HEK293T (cell line): ENCODE data around the gene SEMA4C.

ENCODE experiments used
- ARNT ChIP-seq: fragments of 450-650 bp; IDR thresholded peaks from 2 replicates; pipeline ENCODE4 v1.6.1; 2017; ENCODE audit warnings: mild to moderate bottlenecking
- BHLHE40 ChIP-seq: fragments of 450-650 bp; IDR thresholded peaks from 2 replicates; pipeline ENCODE4 v1.6.1; 2016; ENCODE audit warnings: mild to moderate bottlenecking, moderate library complexity, borderline replicate concordance
- CTBP1 ChIP-seq: fragments of 450-650 bp; IDR thresholded peaks from 2 replicates; pipeline ENCODE4 v1.6.1; 2016; ENCODE audit warnings: borderline replicate concordance
- ELF4 ChIP-seq: fragments of 450-650 bp; IDR thresholded peaks from 2 replicates; pipeline ENCODE4 v1.6.1; 2017; ENCODE audit warnings: antibody characterized with exemption
- FOXA1 ChIP-seq: fragments of 450-650 bp; IDR thresholded peaks from 2 replicates; pipeline ENCODE4 v1.6.1; 2016; ENCODE audit warnings: mild to moderate bottlenecking
- FOXM1 ChIP-seq: fragments of 450-650 bp; IDR thresholded peaks from 2 replicates; pipeline ENCODE4 v1.6.1; 2017; ENCODE audit warnings: mild to moderate bottlenecking, borderline replicate concordance
- HDGF ChIP-seq: fragments of 450-650 bp; IDR thresholded peaks from 2 replicates; pipeline ENCODE4 v1.6.1; 2017; ENCODE audit warnings: antibody characterized with exemption, borderline replicate concordance
- LEF1 ChIP-seq: fragments of 450-650 bp; IDR thresholded peaks from 2 replicates; pipeline ENCODE4 v1.6.1; 2017; ENCODE audit warnings: mild to moderate bottlenecking, borderline replicate concordance
- NFRKB ChIP-seq: fragments of 450-650 bp; IDR thresholded peaks from 2 replicates; pipeline ENCODE4 v1.6.1; 2016; ENCODE audit warnings: mild to moderate bottlenecking, moderate library complexity
- PKNOX1 ChIP-seq: fragments of 450-650 bp; IDR thresholded peaks from 2 replicates; pipeline ENCODE4 v1.6.1; 2016
- SP1 ChIP-seq: fragments of 450-650 bp; IDR thresholded peaks from 2 replicates; pipeline ENCODE4 v1.6.1; 2017
- SUZ12 ChIP-seq: fragments of 450-650 bp; IDR thresholded peaks from 2 replicates; pipeline ENCODE4 v1.6.1; 2016; ENCODE audit warnings: mild to moderate bottlenecking
- TARDBP ChIP-seq: fragments of 450-650 bp; IDR thresholded peaks from 2 replicates; pipeline ENCODE4 v1.6.1; 2016
- ZNF384 ChIP-seq: fragments of 450-650 bp; IDR thresholded peaks from 2 replicates; pipeline ENCODE4 v1.6.1; 2016

- TF ChIP-seq SP1 (no peak), TARDBP (no peak), BHLHE40 (no peak), FOXM1 (no peak), FOXA1 (no peak), SUZ12 (no peak), NFRKB (no peak), LEF1 (no peak), PKNOX1 (no peak), ARNT (no peak), ELF4 (no peak), ZNF384 (no peak), HDGF (no peak), CTBP1 (no peak)
These were observed 11.0 kb upstream of the SEMA4C start for GRCh38 chr2:96880891-96881273.
